Breast epithelium (tissue), 3 donors: Measurements from ENCODE around the gene PDZRN3.

Source experiments
- CTCF ChIP-seq, 3 donors: fragments of 450-650 bp; IDR thresholded peaks; one replicate each; pipeline ENCODE4 v1.5.1; 2016 to 2017; ENCODE audit warnings: antibody characterized with exemption in 3 of 3, mild to moderate bottlenecking in 3 of 3, moderate library complexity in 3 of 3
- POLR2A ChIP-seq: fragments of 450-650 bp; IDR thresholded peaks from one replicate; pipeline ENCODE4 v1.6.1; 2016; ENCODE audit warnings: antibody characterized with exemption, mild to moderate bottlenecking, moderate library complexity

- TF ChIP-seq CTCF (IDR thresholded peaks at IDR 0.05) (no peak), POLR2A (no peak)
These were observed 231.7 kb downstream of the PDZRN3 start for GRCh38 chr3:73393005-73393404.
